ENCODE measurements around the gene MICU1.

MICU1 gene

DNA sequence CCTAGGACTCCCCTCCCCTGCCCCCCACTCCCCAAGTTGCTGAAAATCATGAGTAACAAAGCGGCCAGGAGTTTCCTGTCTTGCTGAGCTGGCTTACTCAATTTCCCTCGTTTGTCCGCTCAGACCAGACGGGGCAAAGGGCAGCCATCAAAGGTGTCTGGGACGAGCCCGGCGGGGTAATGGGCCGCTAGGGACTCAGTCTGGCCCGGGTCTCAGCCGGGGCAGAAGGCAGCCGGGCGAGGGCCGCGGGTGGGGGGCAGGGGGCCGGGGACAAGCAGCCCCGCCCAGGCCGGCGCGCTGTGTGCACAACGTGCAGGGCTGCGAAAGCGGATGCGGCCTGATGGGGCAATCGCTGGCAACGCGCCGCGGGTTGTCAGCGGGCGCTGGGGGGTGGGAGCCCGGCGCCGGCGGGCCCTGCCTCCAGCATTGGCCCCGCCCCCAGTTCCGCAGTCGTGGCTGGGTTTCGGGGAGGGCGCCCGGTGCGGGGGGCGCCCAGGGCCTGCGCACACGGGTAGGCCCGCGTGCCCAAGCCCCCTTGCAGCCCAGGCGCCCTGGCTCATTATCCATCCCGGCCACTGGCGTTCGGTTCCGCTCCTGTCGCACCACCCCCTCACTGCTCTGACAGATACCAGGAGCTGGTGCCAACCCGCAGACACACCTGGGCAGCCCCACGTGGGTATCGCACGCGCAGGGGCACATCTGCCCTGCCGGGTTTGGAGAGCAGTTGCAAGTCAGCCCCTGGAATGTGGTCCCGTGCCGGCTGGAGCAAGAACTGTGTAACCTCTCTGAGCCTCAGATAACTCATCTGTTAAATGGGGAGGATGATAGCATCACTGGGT lies 306.2 kb downstream of the MICU1 start:
- peaks cover 29% of the 10 kb centered on the region for H3K4me1 ChIP-seq (ENCODE audit: control insufficient read depth, low read depth, low read length)
- no peaks in the 10 kb centered on the region for H3K9me3 ChIP-seq (ENCODE audit: control insufficient read depth, low read depth, low read length)
- peak overlapping the region; percentile 47 for H3K4me3 ChIP-seq (ENCODE audit: low read length)
- peak overlapping the region; percentile 45 for H3K9ac ChIP-seq (ENCODE audit: low read length)
- no peaks in the 10 kb centered on the region for H3K36me3 ChIP-seq (ENCODE audit: control insufficient read depth, low read depth, low read length)
- H3K27ac ChIP-seq (ENCODE audit: low read length): no peak overlapping the region
- H3K27me3 ChIP-seq (ENCODE audit: control insufficient read depth, insufficient read depth, low read length): peaks cover 10% of the 10 kb centered on the region

DNA sequence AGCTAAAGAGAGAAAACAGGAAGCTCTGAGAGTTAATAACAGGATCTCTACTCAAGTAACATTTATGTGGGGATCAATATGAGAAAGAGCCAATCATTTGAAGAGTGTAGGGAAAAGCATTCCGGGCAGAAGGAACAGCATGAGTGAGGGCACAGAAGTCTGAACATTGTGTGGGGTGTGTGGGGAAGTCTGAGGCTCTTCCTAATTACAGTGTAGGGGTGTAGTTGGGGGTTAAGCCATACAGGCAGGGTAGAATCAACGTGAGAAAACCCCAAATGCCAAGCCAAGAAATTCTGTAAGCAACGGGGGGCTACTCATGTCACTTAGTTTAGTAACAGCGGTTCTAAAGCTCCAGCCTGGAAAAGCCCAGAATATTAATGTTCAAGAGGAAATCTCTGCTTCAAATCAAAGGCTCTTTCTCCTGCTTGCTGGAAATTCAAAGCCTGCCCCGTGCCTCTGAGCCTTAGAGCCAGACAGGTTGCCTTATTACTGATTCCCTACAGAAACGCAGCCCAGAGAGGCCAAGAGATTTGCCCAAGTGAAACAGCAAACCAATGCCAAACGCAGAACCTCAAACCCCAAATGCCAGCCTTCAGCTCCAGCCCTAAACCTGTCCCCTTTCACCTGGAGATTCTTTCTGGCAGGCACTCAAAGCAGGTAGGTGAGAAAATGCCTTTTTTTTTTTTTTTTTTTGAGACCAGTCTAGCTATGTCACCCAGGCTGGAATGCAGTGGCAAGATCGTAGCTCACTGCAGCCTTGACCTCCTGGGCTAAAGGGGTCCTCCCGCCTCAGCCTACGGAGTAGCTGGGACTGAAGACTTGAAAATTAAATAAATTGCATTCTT lies 307.2 kb downstream of the MICU1 start:
- Histone ChIP-seq H3K9me3 (ENCODE audit: control insufficient read depth, low read depth, low read length) (no peaks in the 10 kb centered on the region), H3K27ac (ENCODE audit: low read length) (no peak overlapping the region), H3K4me1 (ENCODE audit: control insufficient read depth, low read depth, low read length) (peaks cover 29% of the 10 kb centered on the region), H3K27me3 (ENCODE audit: control insufficient read depth, insufficient read depth, low read length) (peaks cover 10% of the 10 kb centered on the region), H3K9ac (ENCODE audit: low read length) (peak overlapping the region; percentile 45), H3K4me3 (ENCODE audit: low read length) (peak overlapping the region; percentile 47), H3K36me3 (ENCODE audit: control insufficient read depth, low read depth, low read length) (no peaks in the 10 kb centered on the region)

Data from iPS-18a (cell line).